ENCODE measurements around the gene UCKL1. TPM values are rescaled to one million over a fixed set of nuclear protein-coding genes. Genes with fewer than 3 reads are reported as not detected.
"Not testable (repeated sequence)": the region's sequence is repeated elsewhere in the genome, so short reads cannot be mapped to it uniquely, and the experiment has no call there.

UCKL1 gene
- polyA plus RNA-seq, 3 donors, result 10.9 to 65.8 (median 14.5) TPM

- Histone ChIP-seq H3K79me2 (ENCODE audit: insufficient read depth, low read length) (no peaks in the 10 kb centered on the region), H3K9me3 (replicated peaks in 1 of 2; ENCODE audit: control insufficient read depth in 1 of 2, insufficient read depth in 1 of 2, low read length in 2 of 2) (no peaks in the 10 kb centered on the region), H3K4me2 (replicated peaks; ENCODE audit: extremely low read depth, low read length, poor library complexity, severe bottlenecking) (no peak overlapping the region), H3K4me1 (ENCODE audit: control insufficient read depth in 1 of 2, insufficient read depth in 2 of 2, low read length in 2 of 2) (peaks cover 19 to 37% of the 10 kb centered on the region in 2 donors), H3K4me3 (replicated peaks in 1 of 3; ENCODE audit: low read depth in 2 of 3, low read length in 3 of 3) (no peak overlapping the region), H3K9ac (ENCODE audit: insufficient read depth, low read length, poor library complexity, severe bottlenecking) (no peak overlapping the region), H3K27ac (ENCODE audit: low read depth in 1 of 2, low read length in 2 of 2) (no peak overlapping the region), H2AFZ (ENCODE audit: insufficient read depth, low read depth, low read length, poor library complexity, severe bottlenecking) (no peak overlapping the region), H3K27me3 (ENCODE audit: control insufficient read depth in 2 of 2, insufficient read depth in 2 of 2, low read length in 2 of 2) (peaks cover 0 to 18% of the 10 kb centered on the region in 2 donors), H3K36me3 (replicated peaks in 1 of 2; ENCODE audit: control insufficient read depth in 1 of 2, insufficient read depth in 2 of 2, low read length in 2 of 2) (no peaks in the 10 kb centered on the region), H4K20me1 (ENCODE audit: insufficient read depth, low read length) (no peaks in the 10 kb centered on the region)
- Mint-ChIP-seq H3K9me3 (peaks cover 0 to 12% (median 4%) of the 10 kb centered on the region in 7 donors), H3K36me3 (peaks cover 0 to 3% of the 10 kb centered on the region in 2 donors), H3K4me3 (peak overlapping the region in 1 of 2 donors; percentile 46), H3K27me3 (ENCODE audit: low read depth in 3 of 3) (peaks cover 20 to 33% (median 21%) of the 10 kb centered on the region in 3 donors), H3K27ac (peak overlapping the region in 1 of 7 donors; percentile 2), H3K4me1 (peaks cover 30% of the 10 kb centered on the region)
- 100% methylated on average over 1 of the region's 3 CpGs for WGBS (ENCODE audit: insufficient coverage)
- intact Hi-C loops (cut with micrococcal nuclease), result loop anchor here (2.0 to 5.0 kb wide), 6 partner anchors 66 to 536 kb away; partner anchors contain the start of gene PTK6 (in 1 of the 2)
- DNase-seq, result no peak
- TF ChIP-seq CTCF (IDR thresholded peaks at IDR 0.05), result no peak
Observed at GRCh38 chr20:63973160-63973479, 16.9 kb upstream of the UCKL1 start.

GRCh38 chr20:63972312-63973159 lies 16.3 kb upstream of the UCKL1 start:
- no peak overlapping the region for H3K4me3 ChIP-seq (replicated peaks in 1 of 3; ENCODE audit: low read depth in 2 of 3, low read length in 3 of 3)
- no peak overlapping the region for H3K27ac Mint-ChIP-seq
- intact Hi-C loops (cut with micrococcal nuclease), result loop anchor here (2.0 to 5.0 kb wide), 6 partner anchors 65 to 535 kb away; partner anchors contain the start of gene PTK6 (in 1 of the 2)
- H3K4me2 ChIP-seq (replicated peaks; ENCODE audit: extremely low read depth, low read length, poor library complexity, severe bottlenecking), result no peak overlapping the region
- no peaks in the 10 kb centered on the region for H4K20me1 ChIP-seq (ENCODE audit: insufficient read depth, low read length)
- peaks cover 18 to 32% (median 21%) of the 10 kb centered on the region in 3 donors for H3K27me3 Mint-ChIP-seq (ENCODE audit: low read depth in 3 of 3)
- H3K4me1 ChIP-seq (ENCODE audit: control insufficient read depth in 1 of 2, insufficient read depth in 2 of 2, low read length in 2 of 2), result peaks cover 14 to 31% of the 10 kb centered on the region in 2 donors
- H3K36me3 ChIP-seq (replicated peaks in 1 of 2; ENCODE audit: control insufficient read depth in 1 of 2, insufficient read depth in 2 of 2, low read length in 2 of 2), result no peaks in the 10 kb centered on the region
- H3K79me2 ChIP-seq (ENCODE audit: insufficient read depth, low read length), result no peaks in the 10 kb centered on the region
- peak in 1 of 3 donors; percentile 6 for DNase-seq
- peaks cover 24% of the 10 kb centered on the region for H3K4me1 Mint-ChIP-seq
- H3K27me3 ChIP-seq (ENCODE audit: control insufficient read depth in 2 of 2, insufficient read depth in 2 of 2, low read length in 2 of 2), result peaks cover 0 to 18% of the 10 kb centered on the region in 2 donors
- no peaks in the 10 kb centered on the region for H3K9me3 ChIP-seq (replicated peaks in 1 of 2; ENCODE audit: control insufficient read depth in 1 of 2, insufficient read depth in 1 of 2, low read length in 2 of 2)
- H3K36me3 Mint-ChIP-seq, result peaks cover 0 to 3% of the 10 kb centered on the region in 2 donors
- TF ChIP-seq CTCF (IDR thresholded peaks at IDR 0.05), result no peak
- H3K27ac ChIP-seq (ENCODE audit: low read depth in 1 of 2, low read length in 2 of 2), result no peak overlapping the region
- H3K9me3 Mint-ChIP-seq, result peaks cover 0 to 12% (median 4%) of the 10 kb centered on the region in 7 donors
- 77% methylated on average over 15 of the region's 18 CpGs for WGBS (ENCODE audit: insufficient coverage)
- H3K4me3 Mint-ChIP-seq, result peak overlapping the region in 1 of 2 donors; percentile 5
- H3K9ac ChIP-seq (ENCODE audit: insufficient read depth, low read length, poor library complexity, severe bottlenecking), result no peak overlapping the region
- H2AFZ ChIP-seq (ENCODE audit: insufficient read depth, low read depth, low read length, poor library complexity, severe bottlenecking), result no peak overlapping the region

- H2AFZ ChIP-seq (ENCODE audit: insufficient read depth, low read depth, low read length, poor library complexity, severe bottlenecking); H3K27ac ChIP-seq (ENCODE audit: low read depth in 1 of 2, low read length in 2 of 2); H3K9ac ChIP-seq (ENCODE audit: insufficient read depth, low read length, poor library complexity, severe bottlenecking); DNase-seq; H3K79me2 ChIP-seq (ENCODE audit: insufficient read depth, low read length); H3K4me3 Mint-ChIP-seq; H3K9me3 ChIP-seq (replicated peaks in 1 of 2; ENCODE audit: control insufficient read depth in 1 of 2, insufficient read depth in 1 of 2, low read length in 2 of 2); H3K4me3 ChIP-seq (replicated peaks in 1 of 3; ENCODE audit: low read depth in 2 of 3, low read length in 3 of 3); H3K4me2 ChIP-seq (replicated peaks; ENCODE audit: extremely low read depth, low read length, poor library complexity, severe bottlenecking); H3K36me3 ChIP-seq (replicated peaks in 1 of 2; ENCODE audit: control insufficient read depth in 1 of 2, insufficient read depth in 2 of 2, low read length in 2 of 2); H4K20me1 ChIP-seq (ENCODE audit: insufficient read depth, low read length); H3K36me3 Mint-ChIP-seq: not testable (repeated sequence)
- Mint-ChIP-seq H3K9me3 (peaks cover 0 to 16% (median 2%) of the 10 kb centered on the region in 7 donors), H3K4me1 (peaks cover 20% of the 10 kb centered on the region), H3K27me3 (ENCODE audit: low read depth in 3 of 3) (peaks cover 17 to 30% (median 22%) of the 10 kb centered on the region in 3 donors), H3K27ac (peak overlapping the region in 1 of 7 donors; percentile 66)
- Histone ChIP-seq H3K27me3 (ENCODE audit: control insufficient read depth in 2 of 2, insufficient read depth in 2 of 2, low read length in 2 of 2) (peaks cover 0 to 18% of the 10 kb centered on the region in 2 donors), H3K4me1 (ENCODE audit: control insufficient read depth in 1 of 2, insufficient read depth in 2 of 2, low read length in 2 of 2) (peaks cover 14 to 26% of the 10 kb centered on the region in 2 donors)
- 54% methylated on average over 2 of the region's 10 CpGs for WGBS (ENCODE audit: insufficient coverage)
- intact Hi-C loops (cut with micrococcal nuclease), result loop anchor here (2.0 to 5.0 kb wide), 6 partner anchors 65 to 535 kb away; partner anchors contain the start of gene PTK6 (in 1 of the 2)
Observed at GRCh38 chr20:63971960-63972311, 15.7 kb upstream of the UCKL1 start.
